NCI-H1417 (cell line): ENCODE results near the gene CAPN5.
A peak's percentile ranks its signal among the peaks of the same experiment; 100 is the strongest.
"Not testable (repeated sequence)": the region's sequence is repeated elsewhere in the genome, so short reads cannot be mapped to it uniquely, and the experiment has no call there.

Source experiments
- DNase-seq, 3 experiments: peaks; one replicate each; lab custom pipeline; 2025; lab: John Stamatoyannopoulos, UW

CAPN5 gene

DNA sequence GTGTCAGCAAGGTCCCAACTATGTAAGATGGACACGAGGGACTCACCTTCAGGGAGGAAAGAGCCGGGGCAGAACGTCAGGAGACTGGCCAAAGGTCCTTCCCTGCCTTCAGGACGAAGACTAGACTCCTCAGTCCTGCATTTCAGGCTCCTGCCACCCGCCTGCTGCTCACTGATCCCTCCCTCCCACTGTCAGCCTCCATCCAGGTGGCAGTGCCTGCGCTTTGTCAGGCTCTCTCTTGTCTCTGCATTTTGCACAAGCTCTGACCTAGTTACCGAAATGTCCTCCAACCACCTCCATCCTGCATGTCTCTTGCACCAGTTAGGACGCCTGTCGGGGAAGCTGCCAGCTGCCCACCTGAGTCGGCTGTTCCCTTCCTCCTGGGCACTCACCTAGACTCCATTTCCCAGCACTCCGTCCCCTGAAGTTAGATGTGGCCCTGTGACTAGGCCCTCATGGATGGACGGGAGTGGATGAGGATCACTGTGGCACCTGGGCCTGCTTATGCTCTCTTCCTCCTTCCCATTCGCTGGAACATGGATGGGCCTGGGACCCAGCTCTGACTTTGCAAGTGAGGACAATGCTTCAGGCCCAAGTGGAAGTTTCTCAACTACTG, 24.6 kb upstream of the CAPN5 start:
- no peak for DNase-seq

DNA sequence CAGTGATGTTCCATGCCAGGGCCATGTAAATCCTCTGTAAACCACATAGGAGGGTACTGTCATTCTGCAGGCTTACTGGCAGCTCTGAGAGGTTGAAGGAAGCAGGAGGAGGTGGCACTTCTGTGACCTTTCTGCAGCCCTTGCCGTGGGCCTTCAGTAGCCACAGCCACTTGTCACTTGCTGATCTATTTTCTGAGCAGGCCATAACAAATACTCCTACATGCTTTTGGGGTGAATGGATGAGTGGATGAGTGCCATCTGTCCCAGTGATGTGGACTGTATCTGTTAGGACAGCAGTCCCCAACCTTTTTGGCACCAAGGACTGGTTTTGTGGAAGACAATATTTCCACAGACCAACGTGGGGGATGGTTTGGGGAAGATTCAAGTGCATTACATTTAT, 22.4 kb upstream of the CAPN5 start:
- no peak for DNase-seq

DNA sequence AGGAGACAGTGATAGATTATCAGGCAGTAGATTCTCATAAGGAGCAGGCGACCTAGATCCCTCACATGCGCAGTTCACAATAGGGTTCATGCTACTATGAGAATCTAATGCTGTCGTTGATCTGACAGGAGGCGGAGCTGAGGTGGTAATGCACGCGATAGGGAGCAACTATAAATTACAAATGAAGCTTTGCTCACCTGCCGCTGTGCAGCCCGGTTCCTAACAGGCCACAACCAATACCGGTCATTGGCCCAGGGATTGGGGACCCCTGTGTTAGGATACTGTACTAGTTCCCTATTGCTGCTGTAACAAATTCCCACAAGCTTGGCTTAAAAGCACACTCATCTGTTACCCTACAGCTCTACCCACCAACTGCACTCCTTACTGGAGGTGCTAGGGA, 21.9 kb upstream of the CAPN5 start:
- DNase-seq: no peak

DNA sequence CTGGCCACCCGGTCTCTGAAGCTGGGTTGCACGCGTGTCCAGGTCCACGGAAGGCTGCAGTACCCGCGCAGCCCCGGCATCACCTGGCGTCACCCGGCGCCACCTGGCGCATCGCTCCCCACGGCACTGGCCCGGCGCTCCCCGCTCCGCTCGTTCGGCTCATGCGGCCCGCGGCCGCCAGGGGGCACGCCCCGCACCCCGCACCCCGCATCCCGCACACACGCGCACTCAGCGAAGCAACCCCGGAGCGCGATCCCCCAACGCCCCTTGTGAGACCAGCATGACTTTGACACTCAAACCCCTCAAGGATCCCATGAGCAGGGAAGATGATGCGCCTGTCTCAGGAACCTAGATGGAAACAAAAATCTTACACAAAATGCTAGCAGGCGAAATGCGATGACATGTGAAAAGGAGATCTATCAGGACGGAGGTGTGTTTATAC, 20.7 kb upstream of the CAPN5 start:
- DNase-seq: peak; percentile 58 to 78 (median 75)

DNA sequence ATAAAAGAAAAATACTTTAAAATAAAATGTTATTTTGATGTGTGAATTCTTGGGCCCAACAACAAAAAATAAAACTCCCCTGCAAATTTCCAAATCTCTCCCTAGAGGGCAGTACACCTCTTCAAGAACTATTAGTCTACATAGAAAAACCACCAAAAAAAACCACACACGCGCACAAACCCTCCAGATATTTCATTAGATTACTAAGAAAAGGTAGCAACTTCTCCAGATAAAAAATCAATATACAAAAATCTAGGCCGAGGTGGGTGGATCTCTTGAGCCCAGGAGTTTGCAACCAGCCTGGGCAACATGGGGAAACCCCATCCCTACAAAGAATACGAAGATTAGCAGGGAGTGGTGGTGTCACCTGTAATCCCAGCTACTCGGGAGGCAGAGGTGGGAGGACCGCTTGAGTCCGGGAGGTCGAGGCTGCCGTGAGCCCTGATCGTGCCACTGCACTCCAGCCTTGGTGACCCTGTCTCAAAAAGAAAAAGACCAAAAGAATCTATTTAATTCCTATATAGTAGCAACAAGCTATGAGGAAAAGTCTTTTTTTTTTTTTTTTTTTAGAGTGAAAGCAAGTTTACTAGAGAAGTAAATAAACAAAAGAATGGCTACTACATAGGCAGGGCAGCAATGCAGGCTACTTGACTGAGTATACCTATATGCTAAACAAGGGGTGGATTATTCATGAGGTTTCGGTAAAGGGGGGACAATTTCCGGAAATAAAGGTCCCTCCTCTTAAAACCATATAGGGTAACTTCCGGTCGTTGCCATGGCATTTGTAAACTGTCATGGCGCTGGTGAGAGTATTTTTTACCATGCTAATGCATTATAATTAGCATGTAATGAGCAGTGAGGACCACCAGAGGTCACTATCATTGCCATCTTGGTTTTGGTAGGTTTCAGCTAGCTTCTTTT, 19.5 kb upstream of the CAPN5 start:
- peak; percentile 75 to 95 (median 87) for DNase-seq

DNA sequence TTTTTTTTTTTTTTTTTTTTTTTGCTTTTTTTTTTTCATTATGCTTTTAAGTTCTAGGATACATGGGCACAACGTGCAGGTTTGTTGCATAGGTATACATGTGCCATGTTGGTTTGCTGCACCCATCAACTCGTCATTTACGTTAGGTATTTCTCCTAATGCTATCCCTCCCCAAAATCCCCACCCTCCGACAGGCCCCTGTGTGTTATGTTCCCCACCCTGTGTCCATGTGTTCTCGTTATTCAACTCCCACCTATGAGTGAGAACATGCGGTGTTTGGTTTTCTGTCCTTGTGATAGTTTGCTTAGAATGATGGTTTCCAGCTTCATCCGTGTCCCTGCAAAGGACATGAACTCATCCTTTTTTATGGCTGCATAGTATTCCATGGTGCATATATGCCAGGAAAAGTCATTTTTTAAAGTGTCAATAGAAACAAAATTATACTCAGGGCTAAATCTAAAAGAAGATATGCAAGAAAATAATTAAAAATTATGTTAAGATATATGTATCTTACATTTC, 18.8 kb upstream of the CAPN5 start:
- DNase-seq: not testable (repeated sequence)

DNA sequence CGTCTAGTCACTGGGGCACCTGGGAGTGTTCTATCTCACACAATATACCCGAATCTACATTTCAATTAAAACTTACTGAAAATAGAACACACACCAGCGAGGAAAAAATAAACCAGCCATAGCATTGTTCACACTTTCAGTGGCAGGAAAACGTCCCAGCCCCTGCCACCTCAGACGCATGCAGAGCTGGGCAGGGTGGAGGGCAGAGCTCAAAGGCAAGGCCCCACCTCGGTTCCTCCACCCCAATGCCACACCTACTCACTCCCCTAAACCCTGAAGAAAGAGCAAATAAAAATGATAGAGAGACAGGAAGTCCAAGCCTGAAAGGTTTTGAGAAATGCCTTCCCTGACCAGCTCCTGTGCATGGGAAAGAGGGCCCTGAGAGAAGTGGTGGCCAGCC, 17.7 kb upstream of the CAPN5 start:
- no peak for DNase-seq

DNA sequence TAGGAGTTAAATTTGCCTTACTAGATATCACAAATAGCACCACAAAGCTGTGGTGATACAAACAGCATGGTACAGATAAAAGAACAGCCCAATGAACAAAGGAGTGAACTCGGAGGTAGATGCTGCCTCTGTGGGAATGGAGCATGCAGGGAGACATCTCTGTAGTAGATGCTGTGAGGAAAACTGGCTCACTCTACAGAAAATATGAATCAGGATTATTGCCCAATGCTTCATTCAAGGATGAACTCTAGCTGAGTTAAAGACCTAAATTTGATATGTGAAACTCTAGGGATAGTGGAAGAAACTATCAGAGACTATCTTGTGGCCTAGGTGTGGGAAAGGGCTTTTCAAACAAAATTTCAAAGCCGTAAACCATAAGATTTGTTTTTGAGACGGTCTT, 15.3 kb upstream of the CAPN5 start:
- DNase-seq: no peak

DNA sequence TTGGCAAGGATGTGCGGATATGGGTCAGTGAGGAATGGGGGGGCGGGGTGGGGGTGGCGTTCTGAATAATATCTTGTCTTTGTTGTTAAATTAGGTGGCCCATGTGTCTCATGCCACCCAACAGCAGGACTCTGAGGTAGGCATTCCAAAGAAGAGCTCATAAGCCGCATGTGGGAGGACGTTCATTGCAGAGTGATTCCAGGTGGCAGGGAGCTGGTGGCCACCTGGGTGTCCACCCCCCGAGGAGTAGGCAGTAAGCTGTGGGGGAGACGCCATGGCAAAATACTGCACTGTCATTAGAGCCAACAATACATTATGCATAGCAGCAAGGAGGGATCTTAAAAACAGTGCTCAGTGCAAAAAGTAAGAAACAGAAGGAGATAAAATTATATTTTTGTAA, 14.3 kb upstream of the CAPN5 start:
- no peak for DNase-seq

DNA sequence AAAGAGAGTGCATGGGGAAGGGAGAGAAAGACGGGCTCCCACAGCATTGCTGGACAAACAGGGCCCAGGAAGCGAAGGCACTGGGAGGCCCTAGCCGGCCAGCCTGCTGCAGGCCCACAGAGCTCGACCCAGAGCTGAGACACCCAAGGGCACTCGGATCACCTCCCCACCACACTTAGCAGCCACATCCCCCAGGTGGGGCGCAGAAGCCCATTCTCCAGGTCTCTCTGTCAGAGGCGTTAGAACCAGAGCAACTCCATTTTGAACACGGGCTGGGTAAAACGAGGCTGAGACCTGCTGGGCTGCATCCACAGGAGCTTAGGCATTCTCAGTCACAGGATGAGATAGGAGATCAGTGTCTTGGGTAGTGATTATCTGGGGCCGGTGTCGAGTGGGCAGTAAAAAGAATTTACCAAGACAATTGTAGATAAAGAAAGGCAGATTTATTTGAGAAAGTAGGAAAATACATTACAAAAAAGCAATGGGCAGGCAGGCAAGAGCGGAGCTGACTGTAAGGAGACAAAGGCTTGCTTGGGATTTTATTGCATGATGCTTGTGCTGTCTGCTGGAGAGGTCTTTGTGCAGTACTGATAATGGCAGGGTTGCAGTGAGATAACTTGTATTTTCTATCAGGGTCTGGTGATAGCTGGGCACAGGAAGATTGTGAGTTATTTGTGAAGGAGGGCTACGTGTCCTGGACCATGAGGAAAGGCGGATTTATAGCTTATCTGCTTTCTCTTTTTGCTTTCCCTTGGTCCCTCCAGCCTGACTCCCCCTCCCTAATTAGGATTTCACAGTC, 13.4 kb upstream of the CAPN5 start:
- no peak for DNase-seq

DNA sequence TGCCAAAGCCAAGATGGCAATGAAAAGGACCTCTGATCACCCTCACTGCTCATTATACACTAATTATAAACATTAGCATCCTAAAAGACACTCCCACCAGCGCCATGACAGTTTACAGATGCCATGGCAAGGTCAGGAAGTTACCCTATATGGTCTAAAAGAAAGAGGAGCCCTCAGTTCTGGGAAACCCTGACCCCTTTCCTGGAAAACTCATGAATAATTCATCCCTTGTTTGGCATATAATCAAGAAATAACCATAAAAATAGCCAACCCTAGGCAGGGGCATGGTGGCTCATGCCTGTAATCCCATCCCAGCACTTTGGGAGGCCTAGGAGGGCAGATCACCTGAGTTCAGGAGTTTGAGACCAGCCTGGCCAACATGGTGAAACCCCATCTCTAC, 12.7 kb upstream of the CAPN5 start:
- DNase-seq: no peak

DNA sequence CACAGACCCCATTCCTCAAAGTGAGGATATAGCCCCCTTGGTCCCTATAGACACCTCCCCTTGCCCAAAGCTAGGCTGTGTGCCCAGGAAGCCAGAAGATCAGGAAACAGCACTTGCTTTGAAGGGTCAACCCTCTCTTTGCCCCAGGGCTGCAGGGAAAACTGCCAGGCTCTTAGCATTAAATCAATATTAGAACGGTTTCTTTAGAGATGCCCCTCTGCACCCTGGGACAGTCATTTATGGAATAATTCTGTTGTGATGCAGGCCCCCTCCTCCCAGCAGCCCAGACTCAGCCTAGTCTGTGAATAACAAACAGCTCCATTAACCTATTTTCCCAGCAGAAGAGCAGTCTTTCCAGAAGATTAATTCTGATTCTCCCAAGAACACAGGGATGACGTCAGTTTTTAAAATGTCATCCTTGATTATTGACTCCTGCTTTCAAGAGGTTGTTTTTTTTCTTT, 11.6 kb upstream of the CAPN5 start:
- no peak for DNase-seq

DNA sequence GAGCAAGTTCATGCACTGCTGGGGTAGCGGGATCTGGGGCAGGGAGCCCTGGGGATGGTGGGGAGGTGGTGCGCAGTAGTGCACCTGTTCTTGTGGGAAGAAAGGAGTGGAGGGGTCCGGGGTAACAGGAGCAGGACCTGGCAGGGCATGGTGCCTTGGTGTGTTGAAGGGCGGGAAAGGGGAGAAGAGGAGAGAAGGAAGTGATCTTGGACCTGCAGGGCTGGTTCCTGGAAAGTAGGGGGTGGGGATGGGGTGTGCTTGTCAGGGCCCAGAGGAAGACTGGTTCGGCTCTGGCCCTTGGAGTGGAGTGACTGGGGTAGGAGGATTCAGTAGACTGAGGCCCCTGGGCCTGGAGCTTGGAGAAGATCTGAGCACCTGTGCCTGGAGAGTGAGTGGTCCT, 10.9 kb upstream of the CAPN5 start:
- DNase-seq: no peak

DNA sequence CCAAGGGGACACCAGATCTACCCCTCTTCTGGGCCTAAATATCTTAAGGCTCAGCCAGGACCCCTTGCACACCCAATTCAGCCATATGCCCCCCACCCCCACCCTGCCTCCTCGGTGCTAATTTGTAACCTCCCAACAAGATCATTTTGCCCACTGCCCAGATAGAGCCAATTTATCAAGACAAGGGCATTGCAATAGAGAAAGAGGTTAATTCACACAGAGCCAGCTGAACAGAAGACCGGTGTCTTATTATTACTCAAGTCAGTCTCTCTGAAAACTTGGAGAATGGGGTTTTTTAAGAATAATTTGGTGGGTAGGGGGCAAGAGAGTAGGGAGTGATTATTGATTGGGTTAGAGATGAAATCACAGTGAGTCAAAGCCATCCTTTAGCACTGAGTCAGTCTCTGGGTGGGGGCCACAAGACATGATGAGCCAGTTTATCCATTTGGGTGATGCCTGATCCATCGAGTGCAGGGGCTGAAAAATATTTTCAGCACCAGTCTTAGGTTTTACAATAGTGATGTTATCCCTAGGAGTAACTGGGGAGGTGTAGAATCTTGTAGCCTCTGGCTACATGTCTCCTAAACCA, 9.9 kb upstream of the CAPN5 start:
- no peak for DNase-seq

DNA sequence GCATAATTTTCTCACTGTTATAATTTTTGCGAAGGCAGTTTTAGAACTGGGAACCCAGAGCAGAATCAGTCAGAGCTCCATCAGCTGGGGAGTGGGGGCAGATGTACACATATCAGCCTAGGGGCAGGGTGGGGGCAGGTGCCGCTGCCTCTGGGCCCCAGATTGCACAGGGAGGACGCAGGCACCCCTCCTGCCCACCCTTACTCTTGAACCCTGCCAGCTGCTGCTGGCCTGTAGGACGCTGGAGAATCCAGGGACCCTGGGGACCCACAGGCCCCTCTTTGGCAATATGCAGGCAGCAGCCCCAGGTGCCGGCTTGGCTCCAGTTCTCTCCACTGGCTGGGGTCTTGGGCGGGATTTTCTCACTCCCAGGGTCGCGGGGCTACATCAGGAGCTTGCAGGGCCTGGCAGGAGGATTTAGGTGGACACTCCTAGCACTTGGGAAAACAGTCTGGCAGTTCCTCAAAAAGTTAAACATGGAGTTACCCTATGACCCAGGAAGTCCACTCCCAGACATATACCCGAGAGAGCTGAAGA, 8.8 kb upstream of the CAPN5 start:
- DNase-seq: no peak

DNA sequence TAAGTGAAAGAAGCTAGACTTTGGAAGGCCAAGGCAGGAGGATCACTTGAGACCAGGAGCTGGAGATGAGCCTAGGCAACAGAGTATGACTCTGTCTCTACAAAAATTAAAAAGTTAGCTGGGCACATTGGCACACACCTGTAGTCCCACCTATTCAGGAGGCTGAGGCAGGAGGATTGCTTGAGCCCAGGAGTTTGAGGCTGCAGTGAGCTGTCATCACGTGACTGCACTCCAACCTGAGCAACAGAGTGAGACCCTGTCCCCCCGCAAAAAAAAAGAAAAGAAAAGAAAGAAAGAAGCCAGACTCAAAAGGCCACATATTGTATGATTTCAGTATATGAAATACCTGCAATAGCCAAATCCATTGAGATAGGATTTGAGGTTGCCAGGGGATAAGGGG, 7.9 kb upstream of the CAPN5 start:
- no peak for DNase-seq

DNA sequence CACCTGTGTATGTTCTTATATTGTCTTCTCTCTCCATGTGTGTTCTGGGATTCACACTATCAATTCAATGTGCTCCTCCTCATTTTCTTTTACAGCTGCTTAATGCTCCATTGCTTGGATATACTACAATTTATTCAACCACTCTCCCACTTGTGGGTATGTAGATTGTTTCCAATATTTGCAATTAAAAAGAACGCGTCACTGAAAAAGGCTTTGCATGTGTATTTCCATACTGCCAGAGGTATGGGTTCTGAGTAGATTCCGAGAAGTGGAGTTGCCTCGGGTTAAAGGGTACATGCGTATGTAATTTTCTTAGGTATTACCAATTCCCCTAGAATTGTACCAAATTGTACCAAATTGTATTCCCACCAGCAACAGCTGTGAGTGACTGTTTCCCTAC, 7.0 kb upstream of the CAPN5 start:
- no peak for DNase-seq

DNA sequence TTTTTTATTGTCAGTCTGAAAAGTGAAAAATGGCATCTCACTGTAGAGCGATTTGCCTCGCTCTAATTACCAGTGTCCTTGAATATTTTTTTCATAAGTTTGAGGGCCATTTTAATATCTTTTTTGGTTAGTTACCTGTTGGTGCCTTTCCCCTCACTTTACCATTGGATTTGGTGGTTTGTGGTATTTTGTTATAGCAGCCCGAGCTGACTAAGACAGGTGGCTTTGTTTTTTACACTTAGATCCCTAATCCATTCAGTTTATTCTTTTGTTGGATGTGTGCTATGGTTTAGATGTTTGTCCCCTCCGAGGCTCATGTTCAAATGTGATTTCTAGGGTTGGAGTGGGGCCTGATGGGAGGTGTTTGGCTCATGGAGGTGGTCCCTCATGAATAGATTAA, 6.5 kb upstream of the CAPN5 start:
- no peak for DNase-seq

DNA sequence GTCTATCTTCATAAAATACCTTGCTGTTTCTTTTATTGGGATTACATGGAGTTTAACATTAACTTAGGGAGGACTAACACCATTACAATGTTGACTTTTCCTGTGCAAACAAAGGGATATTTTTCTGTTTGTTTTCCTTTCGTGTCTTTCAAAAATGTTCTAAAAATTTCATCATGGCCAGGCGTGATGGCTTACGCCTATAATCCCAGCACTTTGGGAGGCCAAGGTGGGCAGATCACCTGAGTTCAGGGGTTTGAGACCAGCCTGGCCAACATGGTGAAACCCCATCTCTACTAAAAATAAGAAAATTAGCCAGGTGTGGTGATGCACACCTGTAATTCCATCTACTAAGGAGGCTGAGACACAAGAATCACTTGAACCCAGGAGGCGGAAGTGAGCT, 5.5 kb upstream of the CAPN5 start:
- DNase-seq: not testable (repeated sequence)

DNA sequence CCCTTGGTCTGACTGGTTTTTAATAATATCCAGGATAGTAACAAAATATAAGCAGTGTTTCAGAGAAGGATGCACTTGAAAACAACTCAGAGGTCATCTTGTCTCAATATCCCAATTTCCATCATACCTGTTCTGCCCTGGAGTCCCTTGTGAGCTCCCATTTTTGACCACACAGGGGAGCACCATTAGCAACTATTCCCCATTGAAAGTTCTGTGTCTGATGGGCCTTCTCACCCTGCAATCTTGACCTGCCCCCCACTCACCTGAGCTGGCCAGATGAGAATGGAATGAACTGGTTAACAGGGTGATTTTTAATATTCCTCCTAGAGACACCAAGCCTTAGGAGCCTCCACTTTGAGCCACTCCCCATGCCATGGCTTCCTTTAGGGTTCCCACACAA, 3.8 kb upstream of the CAPN5 start:
- DNase-seq: no peak

DNA sequence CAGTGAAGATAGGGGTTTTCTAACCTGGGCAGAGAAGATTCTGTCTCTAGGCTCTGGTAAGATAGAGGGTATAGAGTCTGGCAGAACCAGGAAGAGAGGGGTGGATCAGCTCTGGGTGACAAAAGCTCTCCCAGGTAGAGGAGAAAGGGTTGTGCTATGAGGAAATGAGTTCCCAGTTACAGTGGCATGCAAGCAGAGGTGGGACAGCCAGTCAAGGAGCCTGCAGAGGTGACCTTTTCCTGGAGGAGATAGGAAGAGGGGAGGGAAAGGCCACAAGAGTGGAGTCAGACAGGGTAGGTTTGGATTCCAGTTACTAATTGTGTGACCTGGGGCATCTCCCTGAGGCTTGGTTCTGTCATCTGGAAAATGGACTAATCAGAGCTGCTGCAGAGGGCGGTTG, 3.4 kb upstream of the CAPN5 start:
- DNase-seq: no peak

DNA sequence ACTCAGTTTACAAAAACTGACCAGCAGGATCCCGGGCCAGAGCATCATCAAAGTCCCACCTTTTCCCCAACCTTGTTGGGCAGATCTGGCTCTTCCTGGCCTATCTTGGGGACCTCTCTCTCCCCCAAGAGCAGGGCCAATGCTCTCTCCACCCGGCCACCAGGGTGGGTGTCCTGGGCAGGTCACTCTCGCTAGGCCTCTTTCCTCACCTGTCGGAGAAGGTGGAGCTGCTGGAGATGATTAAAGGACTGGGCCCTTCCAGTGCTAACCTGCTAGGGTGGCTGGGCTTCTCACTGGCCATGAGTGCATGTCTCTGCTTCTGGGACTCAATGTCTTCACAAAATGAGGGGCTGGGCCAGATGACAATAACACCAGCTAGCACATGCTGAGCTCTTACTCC, 2.9 kb upstream of the CAPN5 start:
- no peak for DNase-seq
